Tibial nerve (tissue), 4 donors: ENCODE results near the gene STK17B. TPM values are rescaled to one million over a fixed set of nuclear protein-coding genes. Genes with fewer than 3 reads are reported as not detected.
A peak's percentile ranks its signal among the peaks of the same experiment; 100 is the strongest.

ENCODE experiments used
- DNase-seq, 2 donors: peaks; one replicate each; pipeline ENCODE4 v3.0.0-alpha.2; 2019; ENCODE audit warnings: low spot score in 2 of 2
- H3K27ac ChIP-seq, 4 donors: fragments of 200-600 bp; sonication (generic) in 3 of 4; one replicate each; pipeline ENCODE4 v1.5.1; 2017 to 2019; ENCODE audit warnings: mild to moderate bottlenecking in 1 of 4
- H3K27me3 ChIP-seq, 2 donors: fragments of 200-600 bp; sonication (generic) in 1 of 2; one replicate each; pipeline versions ENCODE4 v1.5.1 to v1.6.0; 2017 to 2019
- H3K36me3 ChIP-seq, 3 donors: fragments of 200-600 bp; sonication (generic); one replicate each; pipeline ENCODE4 v1.5.1; 2018 to 2019
- H3K4me1 ChIP-seq, 4 donors: fragments of 200-600 bp; sonication (generic) in 3 of 4; one replicate each; pipeline ENCODE4 v1.5.1; 2017 to 2019
- H3K4me3 ChIP-seq, 4 donors: fragments of 200-600 bp; sonication (generic) in 3 of 4; one replicate each; pipeline ENCODE4 v1.5.1; 2017 to 2019; ENCODE audit warnings: mild to moderate bottlenecking in 1 of 4, moderate library complexity in 1 of 4
- H3K9me3 ChIP-seq, 4 donors: fragments of 200-600 bp; sonication (generic) in 3 of 4; one replicate each; pipeline ENCODE4 v1.5.1; 2017 to 2019
- EP300 ChIP-seq, 2 donors: sonication (generic); formaldehyde crosslinking; IDR thresholded peaks; one replicate each; pipeline ENCODE4 v1.6.1; 2017; ENCODE audit warnings: antibody characterized with exemption in 2 of 2, mild to moderate bottlenecking in 1 of 2
- POLR2A ChIP-seq, 2 donors: fragments of 450-650 bp; IDR thresholded peaks; one replicate each; pipeline ENCODE4 v1.6.1; 2017; ENCODE audit warnings: antibody characterized with exemption in 2 of 2, mild to moderate bottlenecking in 2 of 2, moderate library complexity in 2 of 2
- WGBS, 2 donors: methylation state at CpG; one replicate each; pipeline ENCODE4 v1.1.5; 2018; 5-methylcytosine and 5-hydroxymethylcytosine counted together
- total RNA-seq, 4 donors: library from RNA; depleted of rRNA; stranded (reverse); fragments of >200 nt; gene quantifications; one replicate each; pipeline ENCODE4 v1.1.0, GENCODE V29; 2016
- TF ChIP-seq, protein P1 (sequence below), 5 experiments: fragments of 200-600 bp in 3 of 5; fragments of 450-650 bp in 2 of 5; sonication (generic) in 3 of 5; IDR thresholded peaks; one replicate each; pipeline ENCODE4 v1.5.1; 2016 to 2019; ENCODE audit warnings: antibody characterized with exemption in 5 of 5, mild to moderate bottlenecking in 3 of 5, moderate library complexity in 2 of 5

STK17B gene
- total RNA-seq, 4 donors from 2014 or later = 35.1 to 73.9 (median 45.4) TPM

- Histone ChIP-seq H3K4me3 (no peak overlapping the region), H3K27me3 (no peaks in the 10 kb centered on the region), H3K9me3 (no peaks in the 10 kb centered on the region), H3K27ac (peak overlapping the region in 1 of 4 donors; percentile 59), H3K4me1 (no peaks in the 10 kb centered on the region), H3K36me3 (no peaks in the 10 kb centered on the region)
- no peak for TF ChIP-seq POLR2A (IDR thresholded peaks at IDR 0.05)
- no peak for DNase-seq
- WGBS, 2 donors = 72 to 81% methylated on average over 5 of the region's 5 CpGs
These were observed 12.3 kb upstream of the STK17B start for GRCh38 chr2:196183528-196184231.

- Histone ChIP-seq H3K9me3 (no peaks in the 10 kb centered on the region), H3K36me3 (no peaks in the 10 kb centered on the region), H3K27ac (peak overlapping the region in 1 of 4 donors; percentile 59), H3K4me1 (no peaks in the 10 kb centered on the region), H3K27me3 (no peaks in the 10 kb centered on the region), H3K4me3 (no peak overlapping the region)
- TF ChIP-seq, protein P1, sequence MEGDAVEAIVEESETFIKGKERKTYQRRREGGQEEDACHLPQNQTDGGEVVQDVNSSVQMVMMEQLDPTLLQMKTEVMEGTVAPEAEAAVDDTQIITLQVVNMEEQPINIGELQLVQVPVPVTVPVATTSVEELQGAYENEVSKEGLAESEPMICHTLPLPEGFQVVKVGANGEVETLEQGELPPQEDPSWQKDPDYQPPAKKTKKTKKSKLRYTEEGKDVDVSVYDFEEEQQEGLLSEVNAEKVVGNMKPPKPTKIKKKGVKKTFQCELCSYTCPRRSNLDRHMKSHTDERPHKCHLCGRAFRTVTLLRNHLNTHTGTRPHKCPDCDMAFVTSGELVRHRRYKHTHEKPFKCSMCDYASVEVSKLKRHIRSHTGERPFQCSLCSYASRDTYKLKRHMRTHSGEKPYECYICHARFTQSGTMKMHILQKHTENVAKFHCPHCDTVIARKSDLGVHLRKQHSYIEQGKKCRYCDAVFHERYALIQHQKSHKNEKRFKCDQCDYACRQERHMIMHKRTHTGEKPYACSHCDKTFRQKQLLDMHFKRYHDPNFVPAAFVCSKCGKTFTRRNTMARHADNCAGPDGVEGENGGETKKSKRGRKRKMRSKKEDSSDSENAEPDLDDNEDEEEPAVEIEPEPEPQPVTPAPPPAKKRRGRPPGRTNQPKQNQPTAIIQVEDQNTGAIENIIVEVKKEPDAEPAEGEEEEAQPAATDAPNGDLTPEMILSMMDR (IDR thresholded peaks at IDR 0.05) = no peak
- TF ChIP-seq EP300 (IDR thresholded peaks at IDR 0.05) (no peak), POLR2A (IDR thresholded peaks at IDR 0.05) (no peak)
- WGBS, 2 donors = 71 to 72% methylated on average over 3 of the region's 3 CpGs
- no peak for DNase-seq
These were observed 11.7 kb upstream of the STK17B start for GRCh38 chr2:196183172-196183473.

- no peak overlapping the region for H3K4me3 ChIP-seq
- H3K4me1 ChIP-seq = no peaks in the 10 kb centered on the region
- H3K27me3 ChIP-seq = no peaks in the 10 kb centered on the region
- H3K27ac ChIP-seq = peak overlapping the region in 1 of 4 donors; percentile 59
- no peaks in the 10 kb centered on the region for H3K36me3 ChIP-seq
- DNase-seq = no peak
- TF ChIP-seq EP300 (IDR thresholded peaks at IDR 0.05) = no peak
- WGBS, 2 donors = 71 to 83% methylated on average over 4 of the region's 4 CpGs
- no peaks in the 10 kb centered on the region for H3K9me3 ChIP-seq
These were observed 11.2 kb upstream of the STK17B start for GRCh38 chr2:196182439-196183171.

- Histone ChIP-seq H3K36me3 (no peaks in the 10 kb centered on the region), H3K27ac (no peak overlapping the region), H3K4me1 (no peaks in the 10 kb centered on the region), H3K4me3 (no peak overlapping the region), H3K9me3 (no peaks in the 10 kb centered on the region), H3K27me3 (no peaks in the 10 kb centered on the region)
- no peak for TF ChIP-seq POLR2A (IDR thresholded peaks at IDR 0.05)
- TF ChIP-seq, protein P1 (IDR thresholded peaks at IDR 0.05) = no peak
- no peak for TF ChIP-seq EP300 (IDR thresholded peaks at IDR 0.05)
- 78 to 80% methylated on average over 3 of the region's 3 CpGs for WGBS, 2 donors
- DNase-seq = no peak
These were observed 10.1 kb upstream of the STK17B start for GRCh38 chr2:196181484-196181883.

GRCh38 chr2:196177124-196177523 is 5.7 kb upstream of the STK17B start:
- H3K4me3 ChIP-seq = no peak overlapping the region
- no peaks in the 10 kb centered on the region for H3K9me3 ChIP-seq
- H3K36me3 ChIP-seq = no peaks in the 10 kb centered on the region
- H3K4me1 ChIP-seq = peaks cover 0 to 8% (median 4%) of the 10 kb centered on the region in 4 donors
- TF ChIP-seq POLR2A (IDR thresholded peaks at IDR 0.05) (no peak), EP300 (IDR thresholded peaks at IDR 0.05) (no peak)
- TF ChIP-seq, protein P1 (IDR thresholded peaks at IDR 0.05) = no peak
- no peak for DNase-seq
- H3K27me3 ChIP-seq = no peaks in the 10 kb centered on the region
- H3K27ac ChIP-seq = peak overlapping the region in 1 of 4 donors; percentile 64
- 86 to 91% methylated on average over 2 of the region's 2 CpGs for WGBS, 2 donors

GRCh38 chr2:196176142-196176738 is 4.9 kb upstream of the STK17B start:
- Histone ChIP-seq H3K4me3 (no peak overlapping the region), H3K27me3 (no peaks in the 10 kb centered on the region), H3K27ac (peak overlapping the region in 1 of 4 donors; percentile 64), H3K36me3 (no peaks in the 10 kb centered on the region), H3K9me3 (no peaks in the 10 kb centered on the region), H3K4me1 (peaks cover 0 to 11% (median 4%) of the 10 kb centered on the region in 4 donors)
- TF ChIP-seq EP300 (IDR thresholded peaks at IDR 0.05) = no peak
- TF ChIP-seq POLR2A (IDR thresholded peaks at IDR 0.05) = no peak
- TF ChIP-seq, protein P1 (IDR thresholded peaks at IDR 0.05) = no peak
- no peak for DNase-seq
- 80 to 91% methylated on average over 8 of the region's 8 CpGs for WGBS, 2 donors
